ENCODE results near the gene HCAR3. TPM values are rescaled to one million over a fixed set of nuclear protein-coding genes. Genes with fewer than 3 reads are reported as not detected.
A peak's percentile ranks its signal among the peaks of the same experiment; 100 is the strongest.

Gene HCAR3
- total and polyA plus RNA-seq, 2 of the 13 experiments (the other 11 are each of a cell fraction or from before 2014, with no cell fraction given) = 0.11 to 12.8 TPM

GRCh38 chr12:122721057-122721545, 4.5 kb upstream of the HCAR3 start (continued):
- TF ChIP-seq ZNF609 (CRISPR knock-in tag; IDR thresholded peaks at IDR 0.05; ENCODE audit: borderline replicate concordance) = no peak; the same call in 1 of the 2 replicates
- no peak for TF ChIP-seq SRSF4 (IDR thresholded peaks at IDR 0.05; ENCODE audit: low read depth, low read length, poor library complexity, severe bottlenecking)
- TF ChIP-seq SALL1 (CRISPR knock-in tag; IDR thresholded peaks at IDR 0.05) = peak; percentile 81
- no peak for TF ChIP-seq ZBTB1 (CRISPR knock-in tag; IDR thresholded peaks at IDR 0.05; ENCODE audit: borderline replicate concordance)
- TF ChIP-seq ZNF572 (CRISPR knock-in tag; IDR thresholded peaks at IDR 0.05) = no peak
- TF ChIP-seq ZC3H13 (CRISPR knock-in tag; IDR thresholded peaks at IDR 0.05) = no peak
- TF ChIP-seq ZNF232 (CRISPR knock-in tag; IDR thresholded peaks at IDR 0.05; ENCODE audit: borderline replicate concordance) = 0 out of 2 replicates have a peak, but pooled peaks have one; percentile 19
- TF ChIP-seq EED (CRISPR knock-in tag; IDR thresholded peaks at IDR 0.05) = no peak
- no peak for TF ChIP-seq GLI4 (CRISPR knock-in tag; IDR thresholded peaks at IDR 0.05; ENCODE audit: borderline replicate concordance)
- peak; percentile 34; the same call in 1 of the 2 replicates for TF ChIP-seq MYC (CRISPR knock-in tag; IDR thresholded peaks at IDR 0.05; ENCODE audit: borderline replicate concordance)
- TF ChIP-seq ZNF251 (CRISPR knock-in tag; IDR thresholded peaks at IDR 0.05) = no peak
- no peak for TF ChIP-seq DNMT3B (CRISPR knock-in tag; conservative IDR thresholded peaks at IDR 0.05)
- TF ChIP-seq NFATC3 (CRISPR knock-in tag; IDR thresholded peaks at IDR 0.05) = no peak
- no peak for TF ChIP-seq HNRNPK (IDR thresholded peaks at IDR 0.05; ENCODE audit: low read depth, low read length, poor library complexity, severe bottlenecking)
- no peak for TF ChIP-seq ZNF451 (CRISPR knock-in tag; IDR thresholded peaks at IDR 0.05)
- 0 out of 2 replicates have a peak, but pooled peaks have one; percentile 37 for TF ChIP-seq POLR2G (IDR thresholded peaks at IDR 0.05; ENCODE audit: low read depth, low read length)
- peak; percentile 83 for TF ChIP-seq ARID5B (CRISPR knock-in tag; IDR thresholded peaks at IDR 0.05)
- no peak for TF ChIP-seq ZNF768 (CRISPR knock-in tag; IDR thresholded peaks at IDR 0.05)
- TF ChIP-seq ZNF256 (CRISPR knock-in tag; conservative IDR thresholded peaks at IDR 0.05) = no peak
- no peak for TF ChIP-seq MTA1 (CRISPR knock-in tag; IDR thresholded peaks at IDR 0.05; ENCODE audit: borderline replicate concordance)
- no peak for TF ChIP-seq HNRNPUL1 (IDR thresholded peaks at IDR 0.05; ENCODE audit: low read depth, low read length)
- no peak for TF ChIP-seq ATF3 (CRISPR knock-in tag; IDR thresholded peaks at IDR 0.05)
- no peak for TF ChIP-seq RFX5 (IDR thresholded peaks at IDR 0.05; ENCODE audit: low read depth, low read length)
